ENCODE results near the gene CCR7.

The CCR7 gene

GRCh38 chr17:40554646-40555295 is 10.5 kb downstream of the CCR7 start:
- no peak overlapping the region for H3K27ac ChIP-seq (ENCODE audit: low read depth, low read length)
- no peak overlapping the region for H3K18ac ChIP-seq (ENCODE audit: low read length)
- no peak overlapping the region for H4K5ac ChIP-seq (ENCODE audit: low read length)
- H3K23ac ChIP-seq (ENCODE audit: low read length) = no peak overlapping the region
- H2AK5ac ChIP-seq (ENCODE audit: low read length) = no peak overlapping the region
- no peak overlapping the region for H3K4ac ChIP-seq (ENCODE audit: low read depth, low read length)
- DNase-seq = no peak
- no peaks in the 10 kb centered on the region for H3K36me3 ChIP-seq (ENCODE audit: control insufficient read depth, insufficient read depth, low read length)
- no peaks in the 10 kb centered on the region for H3K79me1 ChIP-seq (ENCODE audit: low read length)
- no peak overlapping the region for H3K9ac ChIP-seq (ENCODE audit: low read length)
- no peak overlapping the region for H2BK15ac ChIP-seq (replicated peaks; ENCODE audit: low read depth)
- H2BK5ac ChIP-seq (ENCODE audit: low read length) = no peak overlapping the region
- no peaks in the 10 kb centered on the region for H3K27me3 ChIP-seq (ENCODE audit: insufficient read depth, low read length, poor library complexity)
- H4K8ac ChIP-seq (ENCODE audit: low read depth, low read length) = no peak overlapping the region
- peaks cover 6% of the 10 kb centered on the region for H3K4me1 ChIP-seq (ENCODE audit: control insufficient read depth, low read depth, low read length)
- WGBS (ENCODE audit: extremely low coverage, insufficient coverage, low lambda C conversion rate) = no CpG with 5 or more reads among the region's 27 CpGs
- no peaks in the 10 kb centered on the region for H3K79me2 ChIP-seq (ENCODE audit: control insufficient read depth, insufficient read depth, low read length)
- no peak overlapping the region for H3K4me2 ChIP-seq (ENCODE audit: low read length)
- no peak overlapping the region for H3K56ac ChIP-seq (ENCODE audit: low read length)
- H2BK120ac ChIP-seq (ENCODE audit: low read depth, low read length) = no peak overlapping the region
- H3K4me3 ChIP-seq (ENCODE audit: low read length) = no peak overlapping the region

- H2BK120ac ChIP-seq (ENCODE audit: low read depth, low read length) = no peak overlapping the region
- no peaks in the 10 kb centered on the region for H3K36me3 ChIP-seq (ENCODE audit: control insufficient read depth, insufficient read depth, low read length)
- no peak overlapping the region for H3K4me2 ChIP-seq (ENCODE audit: low read length)
- H3K9ac ChIP-seq (ENCODE audit: low read length) = no peak overlapping the region
- no peak overlapping the region for H4K5ac ChIP-seq (ENCODE audit: low read length)
- H3K56ac ChIP-seq (ENCODE audit: low read length) = peak overlapping the region; percentile 8
- no peak overlapping the region for H3K27ac ChIP-seq (ENCODE audit: low read depth, low read length)
- no peak for DNase-seq
- no peak overlapping the region for H2BK5ac ChIP-seq (ENCODE audit: low read length)
- H3K79me2 ChIP-seq (ENCODE audit: control insufficient read depth, insufficient read depth, low read length) = no peaks in the 10 kb centered on the region
- no peak overlapping the region for H2AK5ac ChIP-seq (ENCODE audit: low read length)
- peaks cover 6% of the 10 kb centered on the region for H3K4me1 ChIP-seq (ENCODE audit: control insufficient read depth, low read depth, low read length)
- no peaks in the 10 kb centered on the region for H3K79me1 ChIP-seq (ENCODE audit: low read length)
- H3K18ac ChIP-seq (ENCODE audit: low read length) = no peak overlapping the region
- no peak overlapping the region for H3K4ac ChIP-seq (ENCODE audit: low read depth, low read length)
- H3K23ac ChIP-seq (ENCODE audit: low read length) = no peak overlapping the region
- no peaks in the 10 kb centered on the region for H3K27me3 ChIP-seq (ENCODE audit: insufficient read depth, low read length, poor library complexity)
- H2BK15ac ChIP-seq (replicated peaks; ENCODE audit: low read depth) = no peak overlapping the region
- WGBS (ENCODE audit: extremely low coverage, insufficient coverage, low lambda C conversion rate) = no CpG with 5 or more reads among the region's 19 CpGs
- no peak overlapping the region for H4K8ac ChIP-seq (ENCODE audit: low read depth, low read length)
- H3K4me3 ChIP-seq (ENCODE audit: low read length) = no peak overlapping the region
Measured at GRCh38 chr17:40553694-40554534, 11.4 kb downstream of the CCR7 start.

DNA sequence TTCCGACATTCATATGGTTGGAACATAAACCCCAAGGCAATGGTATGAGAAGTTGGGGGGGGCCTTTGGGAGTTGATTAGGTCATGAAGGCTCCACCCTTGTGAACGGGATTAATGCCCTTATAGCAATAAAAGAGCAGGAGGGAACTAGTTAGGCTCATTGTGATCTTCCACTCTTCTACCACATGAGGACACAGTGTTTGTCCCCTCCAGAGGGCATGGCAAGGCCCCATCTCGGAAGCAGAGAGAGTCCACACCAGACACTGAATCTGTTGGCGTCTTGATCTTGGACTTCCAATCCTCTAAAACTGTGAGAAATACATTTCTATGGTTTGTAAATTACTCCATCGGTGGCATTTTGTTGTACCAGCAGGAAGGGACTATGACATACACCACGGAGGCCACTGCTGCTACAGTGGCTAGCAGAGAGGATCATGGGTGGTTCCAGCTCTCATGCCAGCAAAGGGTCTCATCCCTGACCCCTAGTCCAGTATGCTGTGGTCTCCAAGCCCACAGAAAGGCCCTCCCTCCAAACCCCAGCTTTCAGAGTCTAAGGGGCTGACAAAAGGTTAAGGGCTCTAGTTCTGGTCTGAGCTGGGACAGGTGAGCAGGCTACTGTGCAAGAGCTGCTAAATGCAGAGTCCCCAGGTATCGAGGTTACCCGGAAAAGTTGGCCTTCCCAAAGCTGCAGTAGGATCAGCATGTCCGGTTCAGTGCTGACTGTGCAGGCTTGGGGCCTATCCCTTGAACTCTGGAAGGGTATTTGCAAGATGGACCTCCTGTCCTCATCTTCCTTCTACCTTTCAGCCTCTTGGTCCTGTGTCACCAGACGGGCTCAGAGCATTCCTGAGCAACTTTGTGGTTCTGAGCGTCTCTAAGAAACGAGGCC is 12.2 kb downstream of the CCR7 start:
- H3K56ac ChIP-seq (ENCODE audit: low read length) = no peak overlapping the region
- no peak overlapping the region for H3K27ac ChIP-seq (ENCODE audit: low read depth, low read length)
- H3K36me3 ChIP-seq (ENCODE audit: control insufficient read depth, insufficient read depth, low read length) = no peaks in the 10 kb centered on the region

DNA sequence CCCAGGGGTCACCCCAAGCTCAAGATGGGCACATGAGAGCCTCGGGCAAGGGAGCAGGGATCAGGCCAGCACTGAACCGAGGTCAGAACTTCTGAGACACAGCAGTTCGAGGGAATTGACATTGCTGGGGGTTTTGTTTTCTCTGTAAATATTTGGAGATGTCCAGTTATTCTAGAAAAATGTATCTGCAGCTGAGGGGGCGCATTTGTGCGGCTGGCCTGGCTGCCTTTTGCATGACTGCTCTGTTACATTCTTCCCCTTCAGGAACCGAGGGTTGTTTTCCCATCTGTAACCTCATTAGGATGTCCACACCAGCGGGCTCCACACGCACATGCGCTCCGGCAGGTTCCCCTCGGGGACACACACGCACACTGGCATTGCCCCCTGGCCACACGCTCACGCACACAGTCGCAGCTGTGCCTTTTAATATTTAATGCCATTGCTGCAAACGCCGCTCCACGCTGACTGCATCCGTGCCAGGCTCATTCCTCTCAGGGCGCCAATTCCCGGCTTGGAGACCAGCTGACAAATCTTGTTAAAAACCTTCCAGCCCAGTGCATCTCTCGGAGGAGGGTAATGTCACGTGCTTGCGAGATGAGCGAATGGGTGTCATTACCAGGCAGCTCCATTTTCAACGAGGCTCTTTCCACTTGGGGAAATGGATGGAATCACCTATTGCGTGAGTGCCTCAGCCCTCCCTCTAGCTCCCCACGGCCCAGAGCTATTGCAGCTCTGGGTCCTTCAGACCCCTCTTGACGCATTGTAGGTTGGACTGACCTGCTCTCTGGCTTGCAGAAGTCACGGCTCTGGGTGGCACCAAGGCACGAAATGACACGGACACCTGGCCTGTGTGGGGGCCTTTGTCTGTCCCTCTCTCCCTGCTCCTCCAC is 13.1 kb downstream of the CCR7 start:
- Histone ChIP-seq H4K8ac (ENCODE audit: low read depth, low read length) (no peak overlapping the region), H2BK5ac (ENCODE audit: low read length) (no peak overlapping the region), H3K79me1 (ENCODE audit: low read length) (no peaks in the 10 kb centered on the region), H2BK120ac (ENCODE audit: low read depth, low read length) (no peak overlapping the region), H2AK5ac (ENCODE audit: low read length) (no peak overlapping the region), H3K4me1 (ENCODE audit: control insufficient read depth, low read depth, low read length) (peaks cover 4% of the 10 kb centered on the region), H3K4me3 (ENCODE audit: low read length) (no peak overlapping the region), H3K79me2 (ENCODE audit: control insufficient read depth, insufficient read depth, low read length) (no peaks in the 10 kb centered on the region), H3K27ac (ENCODE audit: low read depth, low read length) (no peak overlapping the region), H3K18ac (ENCODE audit: low read length) (no peak overlapping the region), H4K5ac (ENCODE audit: low read length) (no peak overlapping the region), H3K27me3 (ENCODE audit: insufficient read depth, low read length, poor library complexity) (no peaks in the 10 kb centered on the region), H3K4me2 (ENCODE audit: low read length) (no peak overlapping the region), H3K23ac (ENCODE audit: low read length) (no peak overlapping the region), H3K9ac (ENCODE audit: low read length) (no peak overlapping the region), H3K4ac (ENCODE audit: low read depth, low read length) (no peak overlapping the region), H3K56ac (ENCODE audit: low read length) (no peak overlapping the region), H2BK15ac (replicated peaks; ENCODE audit: low read depth) (no peak overlapping the region), H3K36me3 (ENCODE audit: control insufficient read depth, insufficient read depth, low read length) (no peaks in the 10 kb centered on the region)
- WGBS (ENCODE audit: extremely low coverage, insufficient coverage, low lambda C conversion rate) = no CpG with 5 or more reads among the region's 32 CpGs
- DNase-seq = no peak

More for the DNA sequence above, 12.2 kb downstream of the CCR7 start:
- Histone ChIP-seq H3K4me3 (ENCODE audit: low read length) (no peak overlapping the region), H3K79me1 (ENCODE audit: low read length) (no peaks in the 10 kb centered on the region), H4K5ac (ENCODE audit: low read length) (no peak overlapping the region), H3K9ac (ENCODE audit: low read length) (no peak overlapping the region), H3K4me1 (ENCODE audit: control insufficient read depth, low read depth, low read length) (peaks cover 6% of the 10 kb centered on the region), H3K23ac (ENCODE audit: low read length) (no peak overlapping the region), H3K18ac (ENCODE audit: low read length) (no peak overlapping the region), H3K4me2 (ENCODE audit: low read length) (no peak overlapping the region), H2AK5ac (ENCODE audit: low read length) (no peak overlapping the region), H3K4ac (ENCODE audit: low read depth, low read length) (no peak overlapping the region), H4K8ac (ENCODE audit: low read depth, low read length) (no peak overlapping the region), H2BK120ac (ENCODE audit: low read depth, low read length) (no peak overlapping the region), H3K27me3 (ENCODE audit: insufficient read depth, low read length, poor library complexity) (no peaks in the 10 kb centered on the region), H3K79me2 (ENCODE audit: control insufficient read depth, insufficient read depth, low read length) (no peaks in the 10 kb centered on the region), H2BK15ac (replicated peaks; ENCODE audit: low read depth) (no peak overlapping the region), H2BK5ac (ENCODE audit: low read length) (no peak overlapping the region)
- WGBS (ENCODE audit: extremely low coverage, insufficient coverage, low lambda C conversion rate) = no CpG with 5 or more reads among the region's 12 CpGs
- DNase-seq = no peak
